NCI-H1417 treated with DMSO at 0.1 percent for 48 hours (cell line): Measurements from ENCODE around the gene TAL1.

Experiments
- DNase-seq: peaks from one replicate; lab custom pipeline; 2025; lab: John Stamatoyannopoulos, UW

The TAL1 gene

DNA sequence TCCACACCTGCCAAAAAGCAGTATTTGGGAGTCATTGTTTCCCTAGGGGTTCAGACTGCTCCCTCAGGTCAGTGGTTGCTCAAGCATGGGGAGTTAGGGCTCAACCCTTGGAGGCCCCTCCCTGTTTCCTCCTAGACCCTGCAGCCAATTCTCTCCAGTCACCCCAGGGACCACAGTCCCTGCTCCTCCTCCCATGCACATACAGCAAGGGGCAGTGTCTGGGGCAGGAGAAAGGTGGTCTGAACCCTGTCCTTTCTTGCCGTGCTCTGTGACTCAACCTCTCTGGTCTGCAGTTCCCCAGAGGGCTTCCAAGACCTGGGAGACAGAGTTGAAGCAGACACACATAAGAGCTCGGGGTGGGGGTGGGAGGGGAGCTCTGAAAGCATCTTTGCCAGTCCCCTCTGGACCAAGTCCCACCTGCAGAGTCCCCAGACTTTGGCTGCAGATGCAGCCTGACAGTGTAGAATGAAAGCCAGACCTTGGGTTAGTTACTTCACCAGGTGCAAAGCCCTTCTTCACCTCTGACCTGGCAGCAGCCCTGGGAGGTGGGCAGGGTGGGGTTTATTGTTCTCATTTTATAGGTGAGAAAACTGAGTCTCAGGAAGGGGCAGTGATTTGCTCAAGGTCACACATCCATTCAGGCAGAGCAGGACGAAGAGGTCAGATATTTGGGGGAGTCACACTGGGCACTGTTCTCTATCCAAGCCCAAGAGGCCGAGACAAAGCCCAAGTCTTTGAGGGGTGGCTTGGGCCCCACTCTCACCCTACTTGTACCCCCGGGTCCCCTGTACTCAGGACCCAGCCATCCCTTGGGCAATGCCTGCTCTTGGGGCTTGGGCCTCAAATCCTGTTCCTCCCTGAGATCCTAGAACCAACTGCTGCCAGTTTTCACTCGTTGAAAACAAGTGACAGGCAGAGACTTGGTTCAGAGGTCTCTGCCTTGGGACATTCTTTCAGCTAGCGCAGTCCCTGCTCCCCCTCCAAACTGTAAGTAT lies 42.9 kb downstream of the TAL1 start:
- DNase-seq = no peak

DNA sequence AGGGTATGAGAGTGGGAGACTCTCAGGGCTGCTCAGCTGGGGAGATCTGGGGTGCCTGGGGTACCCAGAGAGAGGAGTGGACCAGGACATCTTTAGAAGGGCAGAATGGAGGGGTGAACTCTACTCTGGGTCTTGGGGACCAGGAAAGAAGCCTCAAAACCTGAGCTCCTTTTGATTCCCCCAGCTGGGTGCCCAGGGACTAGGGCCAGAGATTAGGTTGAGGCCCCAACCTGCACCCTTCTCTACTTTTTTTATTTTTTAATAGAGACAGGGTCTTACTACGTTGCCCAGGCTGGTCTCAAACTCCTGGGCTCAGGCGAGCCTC lies 44.1 kb downstream of the TAL1 start:
- DNase-seq = no peak

DNA sequence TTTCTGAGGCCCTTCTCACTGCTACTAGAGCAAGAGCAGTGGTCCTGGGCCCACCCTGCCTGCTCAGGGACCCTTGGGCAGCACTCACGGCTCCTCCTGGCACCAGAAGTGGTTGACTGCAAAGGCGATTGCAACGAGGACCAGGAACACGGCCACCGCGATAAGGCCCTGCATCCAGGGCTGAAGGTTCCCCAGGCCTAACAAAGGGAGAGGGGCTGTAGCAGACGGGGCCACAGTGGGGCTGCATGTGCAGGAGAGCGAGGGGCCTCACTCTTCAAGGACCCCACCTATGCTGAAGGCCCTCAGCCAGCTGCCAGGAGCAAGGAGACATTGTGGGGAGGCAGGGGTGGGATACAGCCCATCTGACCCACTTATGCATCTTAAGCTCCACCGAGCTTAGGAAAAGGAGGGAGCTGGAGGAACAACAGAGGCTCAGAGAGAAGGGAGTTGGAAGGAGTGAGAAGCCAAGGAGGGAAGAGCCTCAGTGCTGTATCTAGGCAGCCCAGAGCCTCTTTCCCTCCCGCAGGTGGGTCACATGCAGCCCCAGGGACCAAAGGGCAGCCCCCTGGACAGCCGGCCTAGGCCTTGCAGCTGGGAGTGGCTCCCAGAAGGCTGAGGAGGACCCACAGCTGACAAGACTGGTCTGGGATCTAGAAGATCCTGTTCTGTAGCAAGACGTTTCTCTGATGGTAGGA lies 44.6 kb downstream of the TAL1 start:
- DNase-seq = no peak

DNA sequence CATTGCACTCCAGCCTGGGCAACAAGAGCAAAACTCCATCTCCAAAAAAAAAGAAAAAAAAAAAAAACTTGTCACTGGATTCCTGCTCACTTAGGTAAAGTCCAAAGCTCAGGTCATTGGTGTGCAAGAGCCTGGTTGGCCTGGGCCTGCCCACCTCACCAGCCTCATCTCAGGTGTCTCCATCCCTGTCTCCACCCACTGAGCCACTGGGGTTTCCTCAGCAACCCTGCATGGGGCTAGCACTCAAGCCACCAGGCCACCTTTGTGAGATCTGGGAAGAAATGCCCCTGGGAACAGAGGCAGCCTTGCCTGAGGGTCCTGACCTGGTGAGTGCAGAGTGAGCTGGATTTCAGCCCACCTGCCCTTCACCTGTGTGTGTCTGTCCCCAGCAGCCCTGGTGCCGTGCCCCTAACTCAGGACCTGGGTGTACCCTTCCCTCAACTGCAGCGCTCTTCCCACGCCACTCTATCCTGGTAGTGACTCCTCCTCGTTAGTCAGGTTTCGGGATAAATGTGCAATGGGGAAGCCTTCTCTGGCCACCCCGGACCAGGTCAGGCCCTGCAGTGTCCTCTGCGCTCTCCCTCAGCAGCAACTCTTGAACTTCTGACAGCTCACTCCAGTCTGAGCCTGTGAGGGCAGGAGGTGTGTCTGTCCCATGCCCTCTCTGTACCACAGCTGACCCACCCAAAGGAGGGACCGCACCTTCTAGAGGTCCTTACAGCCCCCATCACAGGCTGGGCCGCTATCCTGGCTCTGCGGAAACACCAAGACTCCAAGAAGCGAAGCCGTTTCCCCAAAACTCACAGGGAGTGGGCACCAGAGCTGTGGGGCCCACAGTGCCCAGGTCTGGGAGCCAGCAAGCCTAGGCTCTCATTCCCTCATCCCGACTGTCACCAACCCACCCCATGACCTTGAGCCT lies 45.5 kb downstream of the TAL1 start:
- no peak for DNase-seq

DNA sequence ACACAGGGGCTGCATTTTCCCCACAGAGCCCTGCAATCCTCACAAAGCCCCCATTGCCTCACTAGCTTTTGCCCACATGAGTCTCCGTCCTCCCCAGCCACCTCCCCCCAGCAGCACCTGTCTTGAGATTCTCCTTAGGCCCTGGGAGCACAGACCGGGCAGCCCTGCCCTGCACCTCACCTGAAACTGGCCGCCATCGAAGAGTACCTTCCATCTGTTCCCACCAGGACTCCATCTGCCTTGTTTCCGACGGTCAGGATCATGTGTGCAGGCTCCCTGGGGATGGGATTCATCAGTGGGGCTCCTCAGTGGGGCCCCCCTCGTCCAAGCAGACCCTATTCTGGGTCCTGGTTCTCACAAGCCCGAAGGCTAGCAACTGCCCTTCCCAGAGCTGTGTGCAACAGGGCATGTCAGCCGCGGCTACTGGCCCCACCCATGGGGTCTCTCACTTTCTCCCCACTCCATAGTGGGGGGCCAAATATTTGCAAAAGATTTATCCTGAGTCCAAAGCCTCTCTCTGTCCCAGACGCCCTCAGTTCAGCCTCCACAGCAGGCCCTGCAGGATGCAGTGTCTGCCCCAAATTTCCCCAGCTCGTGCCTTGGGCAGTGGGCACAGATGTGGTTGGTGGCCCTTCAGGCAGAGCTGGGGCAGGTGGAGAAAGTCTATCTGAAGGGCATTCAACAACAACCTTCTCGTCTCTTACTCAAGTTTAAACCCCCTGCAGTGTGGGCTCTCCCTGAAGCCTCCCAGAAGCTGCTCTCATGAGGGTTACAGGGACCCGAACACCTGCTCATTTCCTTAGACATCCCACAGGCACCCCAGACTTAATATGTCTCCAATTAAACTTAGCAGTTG lies 47.0 kb downstream of the TAL1 start:
- no peak for DNase-seq

DNA sequence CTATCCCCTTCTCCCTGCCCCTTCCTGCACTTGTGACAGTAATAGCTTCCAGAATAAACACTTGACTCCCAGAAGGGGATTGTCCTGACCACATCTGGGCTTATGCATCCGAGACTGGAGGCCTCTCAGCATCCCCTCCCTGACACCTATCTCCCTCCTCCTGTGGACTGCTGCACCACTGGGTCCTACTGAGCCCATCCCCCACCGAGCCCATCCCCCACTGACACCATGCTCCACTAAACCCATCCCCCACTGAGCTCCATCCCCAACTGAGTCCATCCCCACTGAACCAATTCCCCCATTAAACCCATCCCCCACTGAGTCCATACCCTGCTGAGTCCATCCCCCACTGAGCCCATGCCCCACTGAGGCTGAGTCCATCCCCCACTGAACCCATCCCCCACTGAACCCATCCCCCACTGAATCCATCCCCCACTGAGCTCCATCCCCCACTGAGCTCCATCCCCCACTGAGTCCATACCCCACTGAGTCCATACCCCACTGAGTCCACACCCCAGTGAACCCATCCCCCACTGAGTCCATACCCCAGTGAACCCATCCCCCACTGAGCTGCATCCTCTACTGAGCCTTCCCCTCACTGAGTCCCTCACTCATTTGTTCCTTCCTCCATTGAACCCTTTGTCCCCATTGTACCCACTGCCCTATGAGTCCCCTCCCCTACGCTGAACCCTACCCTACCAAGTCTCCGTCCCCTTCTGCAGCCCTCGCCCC lies 47.8 kb downstream of the TAL1 start:
- no peak for DNase-seq

- no peak for DNase-seq
Observed at GRCh38 chr1:47183308-47184089, 48.5 kb downstream of the TAL1 start.

GRCh38 chr1:47182676-47183235 lies 49.3 kb downstream of the TAL1 start:
- no peak for DNase-seq

DNA sequence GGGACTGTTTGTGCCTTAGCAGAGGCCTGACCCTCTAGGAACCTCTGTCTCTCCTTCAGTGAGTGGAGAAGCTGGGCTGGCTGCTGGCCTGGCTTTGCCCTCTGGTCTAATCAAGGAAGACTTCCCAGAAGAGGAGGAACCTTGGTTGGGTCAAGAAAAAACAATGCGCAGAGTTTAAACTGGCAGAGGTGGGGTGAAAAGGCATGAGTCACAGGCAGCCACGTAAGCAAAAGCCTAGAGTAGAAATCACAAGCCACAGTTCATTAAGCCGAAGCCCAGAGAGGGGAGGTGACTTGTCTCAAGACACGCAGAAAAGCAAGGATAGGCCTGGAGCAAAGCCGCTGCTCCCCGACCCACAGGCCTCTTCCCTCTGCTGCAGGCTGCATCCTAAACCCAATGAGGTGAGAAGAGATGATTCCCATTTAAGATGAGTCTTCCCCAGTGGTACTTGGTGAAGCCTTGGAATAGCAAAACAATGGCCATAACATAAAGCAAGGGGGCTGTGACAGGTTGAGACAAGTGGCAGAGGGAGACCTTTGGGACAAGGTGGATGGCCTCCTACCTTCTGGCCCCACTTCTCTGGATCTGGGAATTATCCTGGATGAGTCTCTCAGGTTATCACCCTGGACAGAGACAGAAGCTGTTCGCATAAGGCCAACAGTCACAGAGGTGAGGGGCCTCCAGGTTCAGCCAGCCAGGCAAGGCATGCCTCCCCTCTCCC lies 49.9 kb downstream of the TAL1 start:
- no peak for DNase-seq

DNA sequence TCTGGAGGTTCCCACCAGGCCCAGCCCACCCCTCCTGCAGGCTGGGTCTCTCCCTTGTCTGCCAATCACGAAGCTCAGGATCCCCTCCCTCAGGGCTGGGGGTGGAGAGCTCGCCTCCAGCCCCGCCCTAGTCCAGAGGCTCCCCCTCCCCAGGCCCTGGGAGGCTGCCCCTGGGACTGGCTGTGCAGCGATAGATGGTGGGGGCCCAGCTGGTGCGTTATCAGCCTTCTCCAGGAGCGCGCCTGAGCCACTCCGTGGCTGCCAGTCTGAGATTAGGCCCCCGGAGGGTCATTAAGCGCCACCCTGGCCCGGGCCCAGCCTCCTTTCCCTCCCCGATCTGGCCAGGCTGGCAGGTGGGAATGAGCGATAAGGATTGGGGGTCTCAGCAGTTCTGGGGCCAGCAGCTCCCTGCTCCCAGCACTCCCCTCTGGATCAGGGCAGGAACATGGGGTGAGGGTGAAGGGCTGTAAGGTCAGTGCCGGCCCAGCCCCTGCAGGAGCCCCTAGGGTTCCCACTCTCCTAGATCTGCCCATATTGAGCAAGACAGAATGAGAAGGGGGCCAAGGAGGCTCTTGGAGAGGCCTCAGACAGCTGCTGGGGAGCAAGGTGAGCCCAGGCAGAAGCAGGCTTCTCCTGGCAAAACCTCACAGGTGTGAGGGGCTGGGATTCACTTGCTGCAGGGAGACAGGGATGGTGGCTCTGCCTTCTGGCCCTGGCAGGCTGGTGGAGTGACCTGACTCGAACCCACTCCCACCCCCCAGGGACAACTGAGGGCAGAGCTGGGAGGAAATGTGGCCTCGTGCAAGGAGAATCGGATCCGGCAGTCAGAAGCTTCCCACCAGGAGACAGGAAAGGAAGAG lies 50.7 kb downstream of the TAL1 start:
- DNase-seq = no peak

- DNase-seq = no peak
Observed at GRCh38 chr1:47180603-47181094, 51.4 kb downstream of the TAL1 start.

DNA sequence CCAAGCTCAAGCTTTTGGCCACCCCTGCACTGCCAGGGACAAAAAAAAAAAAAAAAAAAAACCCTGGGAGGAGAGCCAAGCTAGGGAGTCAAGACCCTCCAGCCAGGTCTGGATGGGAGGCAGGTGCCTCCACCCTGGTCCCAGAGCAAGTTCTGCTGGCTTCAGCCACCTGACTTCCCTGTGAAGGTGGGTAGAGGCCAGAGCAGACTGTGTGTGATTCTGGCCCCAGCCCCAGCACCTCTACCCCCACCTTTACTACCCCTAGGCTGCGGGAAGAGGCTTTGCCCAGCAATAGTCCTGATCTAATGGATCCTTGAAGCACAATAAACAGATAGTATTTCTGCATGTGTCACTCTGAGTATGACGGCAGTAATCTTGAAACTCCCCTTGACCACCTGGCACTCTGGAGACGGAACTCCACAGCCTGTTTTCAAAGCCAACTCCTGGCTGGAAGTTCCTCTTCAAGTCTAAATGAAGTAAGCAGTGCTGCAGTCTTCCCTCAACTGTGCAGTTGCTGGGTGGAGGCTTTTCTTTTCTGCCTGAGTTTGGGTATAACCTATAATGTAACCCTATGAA lies 51.9 kb downstream of the TAL1 start:
- DNase-seq = no peak

- peak; percentile 40 for DNase-seq
Observed at GRCh38 chr1:47179017-47179987, 52.7 kb downstream of the TAL1 start.

- no peak for DNase-seq
Observed at GRCh38 chr1:47178654-47179016, 53.4 kb downstream of the TAL1 start.

GRCh38 chr1:47178020-47178419 lies 54.0 kb downstream of the TAL1 start:
- no peak for DNase-seq
